Heart left ventricle (tissue), 16 donors: ENCODE measurements around the gene TSSC4. TPM values are rescaled to one million over a fixed set of nuclear protein-coding genes. Genes with fewer than 3 reads are reported as not detected.
A peak's percentile ranks its signal among the peaks of the same experiment; 100 is the strongest.

ENCODE experiments used
- ATAC-seq, 4 donors: fragments of 200-7000 bp; cut with Tn5 transposase; one replicate each; pipeline ENCODE4 v1.9.1; 2020 to 2022; ENCODE audit warnings: moderate library complexity in 4 of 4, mild to moderate bottlenecking in 3 of 4, moderate number of reproducible peaks in 1 of 4
- DNase-seq, 5 donors: peaks; one replicate each; pipeline ENCODE4 v3.0.0-alpha.2; 2020
- H3K27ac ChIP-seq, 12 donors: fragments of 200-600 bp; sonication (generic) in 4 of 12; one replicate each; pipeline versions ENCODE4 v1.5.0 to v1.8.0; 2016 to 2022; ENCODE audit warnings: mild to moderate bottlenecking in 2 of 12
- H3K27me3 ChIP-seq, 9 donors: fragments of 200-600 bp; sonication (generic) in 2 of 9; one replicate each; pipeline versions ENCODE4 v1.5.1 to v1.8.0; 2016 to 2022; ENCODE audit warnings: mild to moderate bottlenecking in 3 of 9
- H3K36me3 ChIP-seq, 9 donors: fragments of 200-600 bp; sonication (generic) in 2 of 9; one replicate each; pipeline versions ENCODE4 v1.5.0 to v1.8.0; 2018 to 2022; ENCODE audit warnings: mild to moderate bottlenecking in 2 of 9
- H3K4me1 ChIP-seq, 12 donors: fragments of 200-600 bp; sonication (generic) in 4 of 12; one replicate each; pipeline versions ENCODE4 v1.5.0 to v1.8.0; 2016 to 2022; ENCODE audit warnings: mild to moderate bottlenecking in 3 of 12
- H3K4me3 ChIP-seq, 12 donors: fragments of 200-600 bp; sonication (generic) in 4 of 12; one replicate each; pipeline versions ENCODE4 v1.5.0 to v1.8.0; 2017 to 2022; ENCODE audit warnings: mild to moderate bottlenecking in 9 of 12, moderate library complexity in 4 of 12
- H3K9me3 ChIP-seq, 12 donors: fragments of 200-600 bp; sonication (generic) in 4 of 12; one replicate each; pipeline versions ENCODE4 v1.5.0 to v1.8.0; 2016 to 2022; ENCODE audit warnings: mild to moderate bottlenecking in 1 of 12
- CTCF ChIP-seq, 12 donors: fragments of 200-600 bp; sonication (generic) in 4 of 12; IDR thresholded peaks; one replicate each; pipeline versions ENCODE4 v1.5.0 to v1.8.0; 2018 to 2022; ENCODE audit warnings: antibody characterized with exemption in 12 of 12, mild to moderate bottlenecking in 5 of 12
- POLR2A ChIP-seq, 2 donors: fragments of 450-650 bp; IDR thresholded peaks; one replicate each; pipeline ENCODE4 v1.6.1; 2017; ENCODE audit warnings: antibody characterized with exemption in 2 of 2, mild to moderate bottlenecking in 2 of 2, moderate library complexity in 2 of 2
- WGBS, 4 donors: extraction: QIAGEN DNeasy Blood & Tissue Kit in 2 of 4; methylation state at CpG; one replicate each; pipeline versions ENCODE4 v1.1.5 to v1.1.7; 2013 to 2018; 5-methylcytosine and 5-hydroxymethylcytosine counted together
- intact Hi-C, 10 donors: fragments of 100-400 bp; cut with DNase I; formaldehyde crosslinking; loops; one replicate each; pipeline versions ENCODE4 v1.11.1 to v1.14.2; 2022
- polyA plus RNA-seq, 2 donors: library from polyadenylated mRNA; stranded (reverse); fragments of 200-250 nt; gene quantifications; one replicate each; pipeline ENCODE4 v1.2.3, GENCODE V29; 2013
- total RNA-seq, 9 donors: library from RNA; depleted of rRNA in 2 of 9; stranded (reverse); fragments of >200 nt in 2 of 9; fragmentation: NEBNext Ultra II Directional in 3 of 9; extraction: Animal tissue kit (Norgen Biotek cat#: 25700) in 3 of 9; gene quantifications; one replicate each; pipeline versions ENCODE4 v1.1.0 to v1.2.4, GENCODE V29; 2016 to 2023
- donor health status: ischemic (EF 13 %, LVEDD 7.1; RV severe dilation, severe dysfunction).
- donor health status: healthy with polysubstance abuse.
- donor health status: DM: no; HTN: yes; CAD: no.
- donor health status: DM: no; HTN: no; CAD: no.
- donor health status: ischemic (EF 25% LVEDD 6.9; RV normal size, moderate dysfunction).
- donor health status: ischemic (EF 25% LVEDD 5.7; RV mildly dilated, moderate dysfunction).
- donor health status: healthy.
- donor health status: DM: yes; HTN: yes; CAD: no.
- donor health status: ischemic (EF 35%, LVEDD 5.7; RV mildly dilated, moderate dysfunction).
- donor health status: nonischemic (EF 11% LVEDD 7.7; RV severe dilation, severe dysfunction).
- donor health status: DM: yes; HTN: yes; CAD: no.
- donor health status: PGD.
- donor health status: ischemic (EF 29% LVEDD 5.4; RV normal size, mild dysfunction).
- donor health status: nonischemic (EF 23%, LVEDD 6.1; RV moderate dilation, normal function).

TSSC4 gene
- total and polyA plus RNA-seq, 11 donors, result 23.4 to 75.9 (median 37.2) TPM

- 77 to 80% (median 78%) methylated on average over 19 to 34 of the region's 34 CpGs for WGBS, 4 donors
- Histone ChIP-seq H3K9me3 (no peaks in the 10 kb centered on the region), H3K27me3 (no peaks in the 10 kb centered on the region), H3K36me3 (peaks cover 3 to 94% (median 75%) of the 10 kb centered on the region in 9 donors), H3K4me3 (no peak overlapping the region), H3K4me1 (peaks cover 13 to 52% (median 31%) of the 10 kb centered on the region in 12 donors), H3K27ac (peak overlapping the region in 1 of 12 donors; percentile 90)
- ATAC-seq (no peak), DNase-seq (no peak)
- intact Hi-C loops, result no loop called here
- TF ChIP-seq POLR2A (IDR thresholded peaks at IDR 0.05) (no peak), CTCF (IDR thresholded peaks at IDR 0.05) (no peak)
These were observed 6.4 kb upstream of the TSSC4 start for GRCh38 chr11:2393941-2394817.

- TF ChIP-seq CTCF (IDR thresholded peaks at IDR 0.05), result no peak
- TF ChIP-seq POLR2A (IDR thresholded peaks at IDR 0.05), result no peak
- DNase-seq, result no peak
- 84 to 86% (median 85%) methylated on average over 5 to 8 of the region's 8 CpGs for WGBS, 4 donors
- H3K4me1 ChIP-seq, result peaks cover 7 to 52% (median 30%) of the 10 kb centered on the region in 12 donors
- peak overlapping the region in 1 of 12 donors; percentile 90 for H3K27ac ChIP-seq
- no peak overlapping the region for H3K4me3 ChIP-seq
- ATAC-seq, result no peak
- H3K36me3 ChIP-seq, result peaks cover 3 to 91% (median 75%) of the 10 kb centered on the region in 9 donors
- no peaks in the 10 kb centered on the region for H3K9me3 ChIP-seq
- no peaks in the 10 kb centered on the region for H3K27me3 ChIP-seq
- intact Hi-C loops, result no loop called here
These were observed 5.8 kb upstream of the TSSC4 start for GRCh38 chr11:2394818-2395105.

GRCh38 chr11:2395211-2395730 is 5.3 kb upstream of the TSSC4 start:
- ATAC-seq (no peak), DNase-seq (no peak)
- H3K27me3 ChIP-seq, result no peaks in the 10 kb centered on the region
- WGBS, 4 donors, result 82 to 85% (median 84%) methylated on average over 21 to 26 of the region's 26 CpGs
- intact Hi-C loops, result no loop called here
- peak overlapping the region in 1 of 12 donors; percentile 90 for H3K27ac ChIP-seq
- no peak for TF ChIP-seq CTCF (IDR thresholded peaks at IDR 0.05)
- TF ChIP-seq POLR2A (IDR thresholded peaks at IDR 0.05), result no peak
- H3K9me3 ChIP-seq, result no peaks in the 10 kb centered on the region
- H3K4me3 ChIP-seq, result no peak overlapping the region
- peaks cover 3 to 86% (median 73%) of the 10 kb centered on the region in 9 donors for H3K36me3 ChIP-seq
- peaks cover 2 to 48% (median 28%) of the 10 kb centered on the region in 12 donors for H3K4me1 ChIP-seq

GRCh38 chr11:2395856-2396255 is 4.7 kb upstream of the TSSC4 start:
- intact Hi-C loops, result no loop called here
- Histone ChIP-seq H3K4me3 (no peak overlapping the region), H3K27me3 (no peaks in the 10 kb centered on the region), H3K4me1 (peaks cover 0 to 42% (median 22%) of the 10 kb centered on the region in 12 donors), H3K9me3 (no peaks in the 10 kb centered on the region), H3K27ac (peak overlapping the region in 1 of 12 donors; percentile 5), H3K36me3 (peaks cover 3 to 80% (median 70%) of the 10 kb centered on the region in 9 donors)
- no peak for DNase-seq
- WGBS, 4 donors, result 79 to 88% (median 87%) methylated on average over 8 to 17 of the region's 17 CpGs
- ATAC-seq, result no peak
- TF ChIP-seq CTCF (IDR thresholded peaks at IDR 0.05) (no peak), POLR2A (IDR thresholded peaks at IDR 0.05) (no peak)
